Posterior cingulate gyrus (tissue), 11 donors: ENCODE data around the gene MID1.

ENCODE experiments used
- DNase-seq, 10 donors: peaks; one replicate each; pipeline versions ENCODE4 v3.0.0 to v3.0.0-alpha.2; 2020 to 2021; ENCODE audit warnings: mixed read lengths in 3 of 10
- intact Hi-C: fragments of 100-400 bp; cut with DNase I; formaldehyde crosslinking; loops from one replicate; pipeline ENCODE4 v1.15.1; 2023

MID1 gene

DNA sequence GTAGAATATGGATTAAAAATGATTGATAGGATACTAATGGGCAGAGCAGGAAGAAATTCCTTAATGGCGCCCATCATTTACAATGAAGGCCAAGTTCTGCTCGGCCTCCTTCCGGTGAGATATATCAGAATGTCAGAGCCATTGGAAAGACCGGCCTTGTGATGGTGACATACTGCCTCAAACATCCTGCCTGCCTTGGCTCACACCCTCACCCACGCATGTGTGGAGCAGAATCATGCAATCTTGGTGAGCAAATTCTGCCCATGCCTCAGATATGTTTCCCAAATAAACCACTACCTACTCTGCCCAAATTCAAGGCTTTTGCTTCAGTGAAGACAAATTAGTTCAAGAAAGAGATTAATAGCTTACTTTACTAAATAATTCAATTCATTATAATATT, 163.3 kb downstream of the MID1 start:
- DNase-seq: no peak
- intact Hi-C loops: no loop called here

DNA sequence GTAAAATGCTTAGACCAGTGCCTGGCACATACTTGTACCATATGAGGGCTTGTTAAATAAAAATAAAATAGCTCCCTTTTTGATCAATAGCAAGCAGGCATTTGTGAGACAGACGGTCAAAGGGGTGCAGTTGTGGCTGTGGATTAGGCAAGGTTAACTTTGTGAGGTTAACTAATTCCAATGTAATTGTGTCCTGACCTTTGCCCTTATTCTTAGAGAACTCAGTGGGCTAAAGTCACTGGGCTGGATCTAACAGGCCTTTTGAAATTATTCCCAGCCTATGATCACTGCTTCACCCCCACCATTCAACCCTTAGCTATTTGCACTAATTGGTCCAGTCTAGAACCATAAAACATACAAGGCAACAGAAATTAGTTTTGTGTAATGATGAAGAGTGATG, 166.4 kb downstream of the MID1 start:
- intact Hi-C loops: no loop called here
- no peak for DNase-seq

DNA sequence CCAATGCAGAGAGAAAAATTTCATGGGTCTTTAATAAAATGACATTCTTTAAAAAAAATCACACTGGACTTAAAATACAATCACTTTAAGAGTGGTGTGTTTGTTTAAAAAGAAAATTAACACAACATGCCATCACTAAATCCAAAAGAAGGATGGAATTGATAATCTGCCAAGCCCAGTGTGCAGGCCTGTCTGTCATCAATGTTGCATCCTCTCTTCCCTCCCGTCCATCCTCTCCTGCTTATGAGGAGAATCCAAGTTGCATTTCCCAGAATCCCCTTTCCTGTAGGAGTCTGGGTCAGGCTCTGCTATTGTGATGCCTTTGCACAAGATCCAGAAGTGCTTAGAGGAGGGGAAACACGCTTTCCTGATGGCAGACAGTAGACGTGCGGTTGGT, 169.4 kb downstream of the MID1 start:
- no peak for DNase-seq
- intact Hi-C loops: no loop called here

DNA sequence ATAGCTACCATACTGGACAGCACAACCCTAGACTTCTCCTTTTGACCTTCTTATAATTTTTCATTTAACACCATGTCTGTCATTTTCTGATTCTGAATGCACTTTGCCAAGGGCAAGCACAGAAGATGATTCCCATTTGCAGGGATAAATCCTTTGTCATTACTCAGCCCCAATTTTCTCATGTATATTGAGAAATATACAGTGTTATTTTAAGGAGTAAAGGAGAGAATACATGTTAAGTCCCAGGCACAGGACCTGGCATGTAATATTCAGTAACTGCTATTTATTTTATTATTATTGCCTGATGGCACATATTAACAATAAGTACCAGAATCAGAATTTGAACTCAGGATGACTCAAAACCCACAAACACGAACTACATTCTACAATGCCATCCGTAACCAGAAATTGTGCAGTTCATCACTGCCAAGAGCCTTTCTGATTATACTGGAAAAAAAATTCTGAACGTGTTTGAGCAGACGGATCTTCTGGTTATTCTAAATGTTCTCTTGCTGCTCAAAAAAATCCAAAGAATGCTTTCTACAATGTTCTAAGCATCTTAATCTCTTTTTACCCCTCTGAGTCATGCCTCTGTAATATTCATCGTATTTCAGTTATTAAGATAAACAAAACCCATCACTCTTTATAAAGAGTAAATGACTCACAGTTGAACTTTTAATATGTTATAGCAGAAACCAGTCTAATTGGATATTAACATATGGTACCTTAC, 170.0 kb downstream of the MID1 start:
- intact Hi-C loops: no loop called here
- no peak for DNase-seq

DNA sequence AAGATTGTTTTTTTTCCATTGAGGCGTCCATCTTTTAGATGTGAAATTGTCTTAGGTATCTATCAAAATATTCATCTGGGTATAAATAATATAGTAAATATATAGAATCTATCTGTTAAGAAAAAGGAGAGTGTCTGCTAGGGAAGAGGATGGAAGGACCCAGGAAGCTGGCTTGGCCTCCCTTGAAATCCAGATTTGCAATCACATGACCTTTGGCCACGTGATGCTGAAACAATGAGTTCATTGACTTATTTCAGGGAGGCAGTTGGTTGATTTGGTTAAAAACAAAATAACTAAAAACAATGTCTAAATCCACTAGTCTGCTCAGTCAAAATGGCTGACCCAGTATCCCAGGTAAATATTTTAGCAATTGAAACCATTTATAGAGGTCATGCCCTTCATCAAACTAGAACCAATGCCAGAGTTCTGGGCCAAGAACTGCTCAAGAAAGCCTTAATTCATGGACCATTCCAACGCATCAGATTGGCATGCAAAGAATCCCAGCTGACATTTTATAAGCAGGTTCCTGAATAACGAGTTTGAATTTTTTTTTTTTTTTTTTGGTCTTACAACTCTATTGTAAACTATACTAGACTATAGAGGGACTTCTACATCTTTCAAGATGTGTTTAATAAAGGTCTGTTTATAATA, 172.7 kb downstream of the MID1 start:
- no peak for DNase-seq
- intact Hi-C loops: no loop called here

DNA sequence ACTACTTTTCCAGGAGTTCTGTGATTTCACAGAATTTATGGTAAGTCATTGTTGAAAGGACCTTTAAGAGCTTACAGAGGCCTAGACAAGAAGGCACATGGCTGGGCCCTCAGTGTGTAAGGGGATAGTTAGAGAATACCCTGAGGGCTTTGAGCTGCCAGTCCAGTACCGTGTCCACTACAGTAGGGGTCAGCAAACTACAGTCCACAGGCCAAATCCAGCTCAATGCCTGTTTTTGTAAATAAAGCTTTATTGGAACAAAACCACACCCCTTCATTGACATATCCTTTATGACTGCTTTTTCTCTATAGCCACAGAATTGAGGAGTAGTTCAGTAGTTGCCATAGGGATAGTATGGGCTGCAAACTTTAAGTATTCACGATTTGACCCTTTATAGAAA, 176.2 kb downstream of the MID1 start:
- intact Hi-C loops: no loop called here
- DNase-seq: no peak

DNA sequence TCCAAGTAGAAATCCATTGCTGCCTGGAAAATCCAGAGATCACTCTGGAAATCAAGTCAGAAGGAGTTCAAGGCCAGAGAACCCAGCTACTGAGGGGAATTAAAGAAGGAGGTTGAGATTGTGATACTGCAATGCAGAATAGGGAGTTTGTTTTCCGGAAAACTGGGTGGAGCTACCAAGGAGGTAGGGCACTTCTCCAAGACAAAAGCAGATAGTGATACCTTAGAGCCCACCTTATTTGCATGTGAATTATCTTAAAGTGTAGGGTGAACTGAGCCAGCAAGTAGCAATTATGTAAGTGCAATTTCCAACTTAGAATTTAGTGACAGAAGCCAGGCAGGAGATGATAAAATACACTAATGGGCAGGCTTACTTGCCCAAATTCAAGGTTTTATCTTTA, 178.9 kb downstream of the MID1 start:
- intact Hi-C loops: no loop called here
- no peak for DNase-seq

DNA sequence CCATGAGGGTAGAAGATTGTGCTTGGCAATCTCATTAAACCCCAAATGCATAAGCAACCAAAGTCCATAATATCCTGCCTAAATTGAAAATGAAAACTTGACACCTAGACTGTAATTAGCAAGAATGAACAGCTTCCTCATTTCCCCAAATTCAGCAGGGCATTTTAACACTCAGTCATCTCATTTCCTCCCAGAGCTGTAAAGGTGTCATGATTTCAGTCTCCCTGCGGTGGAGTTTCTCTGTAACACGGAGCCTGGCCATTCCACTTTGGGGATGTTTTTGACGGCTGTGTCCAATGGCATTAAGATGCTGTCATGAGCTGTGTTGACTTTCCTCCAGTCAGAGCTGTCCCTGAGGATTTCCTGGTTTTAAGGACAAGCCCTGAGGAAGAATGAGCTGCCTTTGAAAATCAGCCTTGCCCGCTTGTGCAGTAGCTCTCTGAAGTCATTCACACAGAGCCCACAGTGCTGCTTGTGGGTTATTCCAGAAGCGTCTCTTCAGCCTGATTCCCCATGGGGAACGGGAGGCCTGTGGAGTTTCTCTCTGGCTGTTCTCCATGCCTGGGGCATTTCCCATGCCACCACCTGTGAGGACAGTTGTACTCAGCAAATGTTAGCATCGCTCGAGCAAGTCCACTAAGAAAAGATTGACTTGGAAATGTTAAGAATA, 187.0 kb downstream of the MID1 start:
- DNase-seq: no peak
- intact Hi-C loops: no loop called here

DNA sequence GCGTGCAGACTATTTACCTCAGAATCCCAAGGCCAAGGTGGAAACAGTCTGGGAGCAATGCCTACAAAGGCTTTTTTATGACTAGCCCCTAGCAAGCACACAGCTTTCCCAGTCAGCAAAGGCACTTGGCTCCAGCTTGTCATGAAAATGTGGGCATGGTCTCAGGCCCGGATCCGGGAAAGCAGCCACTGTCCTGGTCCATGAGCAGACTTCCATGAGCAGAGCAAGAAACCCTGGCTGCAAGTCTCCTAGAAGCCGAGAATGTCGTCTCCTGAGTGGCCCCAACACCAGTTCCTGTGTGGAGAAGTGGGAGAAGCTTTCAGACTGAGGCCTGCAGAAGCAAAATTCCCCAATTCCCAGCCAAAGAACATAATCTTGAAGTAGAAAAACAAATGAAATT, 190.5 kb downstream of the MID1 start:
- intact Hi-C loops: no loop called here
- DNase-seq: peak in 2 of 10 donors; percentile 62 to 63

DNA sequence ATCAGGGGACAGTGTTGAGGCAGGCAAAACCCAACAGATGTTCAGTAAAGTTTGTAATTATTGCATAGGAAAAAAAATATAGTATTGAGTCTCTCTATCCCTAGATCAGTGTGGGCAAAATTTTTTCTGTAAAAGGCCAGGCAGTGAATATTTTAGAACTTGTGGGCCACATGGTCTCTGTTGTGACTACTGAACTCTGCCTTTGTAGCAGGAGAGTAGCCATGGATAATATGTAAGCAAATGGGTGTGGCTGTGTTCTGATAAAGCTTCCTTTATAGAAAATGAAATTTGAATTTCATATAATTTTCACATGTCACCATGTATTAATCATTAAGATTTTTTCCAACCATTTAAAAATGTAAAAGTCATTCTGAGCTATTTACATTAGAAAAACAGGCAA, 193.1 kb downstream of the MID1 start:
- intact Hi-C loops: no loop called here
- DNase-seq: no peak

DNA sequence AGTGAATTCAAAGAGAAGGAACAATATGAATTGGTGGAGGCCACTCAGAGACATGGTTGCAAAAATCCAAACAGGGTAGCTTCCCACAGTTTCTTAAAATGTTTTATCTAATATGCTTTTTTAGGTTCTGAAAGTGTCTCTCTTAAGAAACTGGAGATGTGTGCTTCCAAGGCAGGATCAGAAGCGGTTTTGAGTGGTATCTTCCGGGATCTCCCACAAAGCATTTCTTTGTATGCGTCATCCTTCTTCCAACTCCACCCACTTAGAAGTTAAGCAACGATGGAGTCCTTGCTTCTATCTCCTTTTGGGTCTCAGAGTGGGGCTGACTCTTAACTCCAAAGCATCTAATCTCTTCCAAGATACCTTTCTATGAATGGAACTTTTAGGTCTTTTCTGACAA, 196.7 kb downstream of the MID1 start:
- intact Hi-C loops: no loop called here
- DNase-seq: no peak

DNA sequence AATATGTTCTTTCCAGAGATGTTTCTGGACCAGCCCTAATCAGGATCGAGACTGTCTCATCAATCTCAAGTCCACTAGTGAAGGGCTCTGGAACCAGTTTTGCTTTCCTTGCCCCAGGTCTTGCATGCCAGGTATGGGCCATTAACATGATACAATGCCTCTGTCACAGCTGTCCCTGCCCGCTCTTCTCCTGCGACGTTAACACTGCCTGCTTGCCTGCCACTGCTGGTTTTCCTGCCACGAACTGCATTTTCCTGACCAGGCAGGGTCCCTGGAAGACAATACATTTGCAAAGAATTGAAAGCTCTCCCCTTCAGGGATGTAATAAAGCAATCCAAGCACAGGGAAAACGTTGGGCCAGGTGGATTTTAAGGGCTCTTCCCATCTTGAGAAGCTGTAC, 200.3 kb downstream of the MID1 start:
- intact Hi-C loops: no loop called here
- DNase-seq: no peak

DNA sequence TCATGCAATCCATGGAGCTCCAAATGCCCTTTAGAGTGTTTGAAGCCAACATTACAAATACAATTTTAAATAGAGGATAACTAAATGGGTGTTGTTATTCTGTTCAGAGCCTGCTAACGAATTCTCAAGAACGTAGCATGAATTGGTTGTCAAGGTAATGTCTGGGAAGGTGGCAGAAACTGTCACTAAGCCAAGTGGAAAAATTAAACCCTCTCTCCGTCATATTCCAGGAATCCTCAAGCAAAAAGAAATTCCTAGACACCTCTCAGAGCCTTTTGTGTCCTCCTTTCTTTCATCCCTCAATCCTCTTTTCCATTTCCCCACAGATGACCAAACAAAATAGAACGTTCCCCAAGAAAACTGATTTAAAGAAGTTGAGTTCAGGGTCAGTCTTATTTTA, 204.0 kb downstream of the MID1 start:
- no peak for DNase-seq

DNA sequence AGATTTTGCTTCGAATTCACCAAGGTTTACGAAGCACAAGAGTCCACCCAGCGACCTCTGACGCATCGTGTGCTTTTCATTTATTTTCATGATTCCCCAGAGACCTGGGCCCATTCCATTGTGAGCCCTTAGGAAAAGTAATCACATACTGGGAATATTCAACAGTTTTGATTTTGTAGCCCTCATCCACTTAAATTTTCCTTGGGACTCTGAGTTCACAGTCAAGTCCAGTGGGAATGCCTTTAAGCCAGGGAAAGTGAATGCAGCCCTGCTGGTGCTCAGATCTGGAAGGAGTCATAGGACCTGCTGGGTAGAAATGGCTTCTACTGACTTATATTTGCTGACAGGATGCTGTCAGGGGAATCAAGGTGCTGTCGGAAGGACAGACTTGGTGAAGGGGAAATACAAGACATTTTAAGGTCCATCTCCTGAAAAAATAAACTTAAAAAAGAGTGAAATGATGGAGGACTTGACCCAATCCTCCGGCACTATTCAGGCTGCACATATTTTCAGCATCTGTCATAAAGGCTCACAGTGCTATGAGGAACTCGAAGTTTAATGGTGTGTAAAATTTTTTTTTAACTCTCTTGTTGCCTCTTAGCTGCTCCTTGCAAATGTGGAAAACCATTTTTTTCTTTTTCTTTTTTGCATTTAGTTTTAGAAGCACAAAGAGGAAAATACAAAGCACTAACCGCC, 204.9 kb downstream of the MID1 start:
- no peak for DNase-seq
- intact Hi-C loops: no loop called here

More for the DNA sequence above, 204.0 kb downstream of the MID1 start:
- intact Hi-C loops: no loop called here

DNA sequence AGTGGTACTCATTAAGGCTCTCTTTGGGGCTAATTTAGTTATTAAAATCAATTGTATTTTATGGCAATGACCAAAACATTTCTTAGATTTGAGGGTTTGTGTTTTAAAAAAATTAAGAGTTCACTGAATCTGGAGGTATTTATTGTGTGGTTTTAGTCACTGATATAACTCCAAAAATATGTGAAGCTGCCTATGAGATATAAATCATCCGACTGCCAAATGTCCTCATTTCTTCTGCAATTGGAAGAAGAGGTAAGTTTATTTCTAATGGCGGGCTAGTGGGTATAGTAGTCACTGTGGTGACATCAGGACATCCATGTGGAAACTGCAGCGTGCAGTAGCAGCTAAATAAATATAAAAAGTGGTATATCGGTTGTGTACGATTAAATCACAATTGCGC, 205.5 kb downstream of the MID1 start:
- intact Hi-C loops: no loop called here
- DNase-seq: no peak

DNA sequence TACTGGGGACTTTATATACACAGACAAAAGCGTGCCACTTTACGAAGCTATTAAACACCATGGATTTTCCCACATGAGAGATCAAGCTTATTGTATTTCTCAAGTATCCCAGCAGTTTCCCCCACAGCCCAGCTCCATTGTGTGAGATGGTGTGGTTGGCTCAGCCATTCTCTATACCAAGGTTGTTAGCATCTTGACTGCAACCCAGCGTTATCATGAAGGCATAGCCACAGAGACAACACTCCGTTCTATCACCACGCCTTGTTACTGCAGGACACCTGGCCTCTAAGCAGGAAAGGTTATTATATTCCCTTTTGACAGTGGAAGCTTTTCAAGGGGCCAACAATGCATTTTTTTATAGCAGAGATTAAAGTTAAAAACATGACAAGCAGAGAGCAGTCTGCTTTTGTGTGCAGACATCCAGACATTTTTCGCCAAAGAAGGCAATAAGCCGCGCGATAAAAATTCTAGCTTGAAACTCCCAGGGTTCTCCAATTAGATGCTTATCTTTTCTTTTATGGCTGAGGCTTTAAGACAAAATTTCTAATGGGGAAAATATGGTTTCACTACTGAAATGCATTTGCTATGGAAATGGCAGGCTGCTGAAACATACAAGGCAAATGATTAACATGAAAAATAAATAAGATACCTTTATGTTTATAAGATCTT, 206.1 kb downstream of the MID1 start:
- DNase-seq: no peak
- intact Hi-C loops: no loop called here

DNA sequence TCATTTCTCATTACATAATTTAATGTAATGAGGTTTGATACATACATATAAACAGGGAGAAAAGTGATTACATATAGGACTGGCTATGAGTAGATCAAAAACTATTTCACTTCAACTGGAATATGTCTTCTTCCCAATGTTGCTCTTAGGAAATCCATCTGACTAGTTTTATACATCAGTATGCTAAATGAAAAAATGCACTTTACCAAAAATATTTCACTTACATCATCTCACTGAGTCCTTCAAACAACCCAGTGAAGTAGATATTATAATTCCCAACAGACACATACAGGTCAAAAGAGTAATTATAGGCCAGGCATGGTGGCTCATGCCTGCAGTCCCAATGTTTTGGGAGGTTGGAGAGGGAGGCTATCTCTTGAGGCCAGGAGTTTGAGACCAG, 215.9 kb downstream of the MID1 start:
- intact Hi-C loops: no loop called here
- no peak for DNase-seq

DNA sequence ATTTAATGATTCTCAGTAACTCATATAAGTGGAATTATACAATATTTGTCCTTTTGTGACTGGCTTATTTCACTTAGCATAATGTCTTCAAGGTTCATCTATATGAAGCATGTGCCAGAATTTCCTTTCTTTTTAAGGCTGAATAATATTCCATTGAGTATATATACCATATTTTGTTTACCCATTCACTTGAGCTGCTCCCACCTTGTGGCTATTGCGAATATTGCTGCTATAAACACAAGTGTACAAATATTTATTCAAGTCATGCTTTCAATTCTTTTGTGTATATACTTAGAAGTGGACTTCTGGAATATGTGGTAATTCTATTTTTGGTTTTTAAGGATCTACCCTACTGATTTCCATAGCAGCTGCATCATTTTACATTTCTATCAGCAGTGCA, 219.1 kb downstream of the MID1 start:
- no peak for DNase-seq
- intact Hi-C loops: no loop called here

DNA sequence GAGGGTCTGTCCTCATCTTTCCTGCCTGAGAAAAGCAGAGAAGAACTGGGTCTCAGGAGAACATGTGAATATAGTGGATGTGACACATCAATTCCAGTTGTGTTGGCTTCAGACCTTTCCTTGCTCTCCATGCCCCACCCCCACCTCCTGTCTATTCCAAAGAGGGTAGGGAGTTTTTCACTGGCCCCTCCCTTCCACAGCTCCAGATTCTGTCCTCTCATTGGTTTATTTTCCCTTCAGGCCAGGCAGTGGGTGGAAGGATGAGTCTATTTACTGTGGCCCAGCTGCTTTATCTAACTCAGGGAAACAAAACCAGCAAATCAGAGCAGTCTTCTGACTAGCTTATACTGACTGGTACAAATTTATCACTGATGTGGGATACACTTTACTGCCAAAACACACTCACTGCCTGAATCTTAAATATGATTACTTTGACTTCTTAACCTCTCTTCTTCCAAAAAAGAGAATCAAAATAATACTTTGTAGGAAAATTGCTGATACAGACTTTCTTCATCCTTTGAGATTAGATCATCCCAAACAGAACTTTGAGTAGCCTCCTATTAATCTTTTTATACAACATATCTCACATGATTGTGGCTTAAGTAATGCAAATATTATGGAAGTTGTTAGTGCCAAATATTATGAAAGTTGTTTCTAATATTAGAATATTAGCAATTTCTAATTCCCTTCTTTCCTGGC, 221.2 kb downstream of the MID1 start:
- DNase-seq: no peak

DNA sequence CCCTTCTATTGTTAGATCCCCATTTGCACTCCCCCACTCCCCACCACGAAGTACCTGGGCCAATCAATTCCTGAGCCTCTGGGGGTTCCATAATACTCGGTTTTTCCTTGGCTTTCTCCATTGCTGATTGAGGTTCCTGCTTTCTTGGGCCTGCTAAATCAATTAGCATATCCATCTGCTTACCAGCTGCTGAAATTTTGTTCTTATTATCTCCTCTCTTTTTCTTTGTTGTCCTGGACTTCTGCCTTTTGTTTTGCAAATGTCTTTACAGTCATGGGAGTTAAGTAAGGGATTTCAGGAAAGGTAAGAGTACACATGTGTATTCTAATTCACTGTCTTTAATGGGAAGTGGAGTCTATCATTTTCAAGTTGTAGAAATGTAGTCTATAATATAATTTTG, 222.2 kb downstream of the MID1 start:
- no peak for DNase-seq
- intact Hi-C loops: no loop called here

More for the DNA sequence above, 221.2 kb downstream of the MID1 start:
- intact Hi-C loops: no loop called here
